Stimulated activated CD4-positive, alpha-beta T cell treated with anti-CD3 and anti-CD28 coated beads, Interleukin-2, amount 100 ng/mL, for 4 hours (primary cell): ENCODE data around the gene MYOG.

ENCODE experiments used
- DNase-seq: peaks from one replicate; pipeline ENCODE4 v3.0.0-alpha.2; 2020; ENCODE audit warnings: low read depth

Gene MYOG

DNA sequence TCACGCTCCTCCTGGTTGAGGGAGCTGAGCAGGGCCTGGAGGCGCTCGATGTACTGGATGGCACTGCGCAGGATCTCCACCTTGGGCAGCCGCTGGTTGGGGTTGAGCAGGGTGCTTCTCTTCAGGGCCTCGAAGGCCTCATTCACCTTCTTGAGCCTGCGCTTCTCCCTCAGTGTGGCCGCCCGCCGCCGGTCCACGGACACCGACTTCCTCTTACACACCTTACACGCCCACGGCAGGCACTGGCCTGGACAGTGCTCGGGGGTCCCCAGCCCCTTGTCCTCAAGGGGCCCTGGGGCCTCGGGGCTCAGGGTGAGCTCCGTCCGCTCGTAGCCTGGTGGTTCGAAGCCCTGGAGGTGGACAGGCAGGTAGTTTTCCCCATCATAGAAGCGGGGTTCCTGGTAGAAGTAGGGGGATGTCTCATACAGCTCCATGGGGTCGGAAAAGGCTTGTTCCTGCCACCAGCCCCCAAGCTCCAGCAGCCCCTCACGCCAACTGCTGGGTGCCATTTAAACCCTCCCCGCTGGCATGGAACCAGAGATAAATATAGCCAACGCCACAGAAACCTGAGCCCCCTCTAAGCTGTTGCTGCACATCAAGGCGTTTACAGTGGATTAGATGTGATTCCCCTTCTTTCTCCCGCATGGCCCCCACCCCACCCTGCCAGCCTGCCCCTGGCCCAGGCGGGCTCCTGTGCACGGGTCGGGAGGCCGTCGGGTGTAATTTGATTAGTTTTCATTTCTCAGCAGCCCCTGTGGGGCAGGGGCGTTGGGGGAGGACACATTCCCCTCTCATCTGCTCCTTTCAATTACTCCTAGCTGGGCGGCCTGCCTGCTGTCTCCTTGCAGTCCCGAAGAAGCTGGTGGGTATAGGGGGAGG lies at the start of gene MYOG:
MYOG (minus strand) TSS at position 485 of the 879 bp plus-strand sequence; CDS start at position 434, 51 bp downstream.
- no peak for DNase-seq

GRCh38 chr1:203133970-203134725 lies 48.3 kb upstream of the MYOG start:
- no peak for DNase-seq

- no peak for DNase-seq
Observed at GRCh38 chr1:203131548-203132200, 45.9 kb upstream of the MYOG start.

DNA sequence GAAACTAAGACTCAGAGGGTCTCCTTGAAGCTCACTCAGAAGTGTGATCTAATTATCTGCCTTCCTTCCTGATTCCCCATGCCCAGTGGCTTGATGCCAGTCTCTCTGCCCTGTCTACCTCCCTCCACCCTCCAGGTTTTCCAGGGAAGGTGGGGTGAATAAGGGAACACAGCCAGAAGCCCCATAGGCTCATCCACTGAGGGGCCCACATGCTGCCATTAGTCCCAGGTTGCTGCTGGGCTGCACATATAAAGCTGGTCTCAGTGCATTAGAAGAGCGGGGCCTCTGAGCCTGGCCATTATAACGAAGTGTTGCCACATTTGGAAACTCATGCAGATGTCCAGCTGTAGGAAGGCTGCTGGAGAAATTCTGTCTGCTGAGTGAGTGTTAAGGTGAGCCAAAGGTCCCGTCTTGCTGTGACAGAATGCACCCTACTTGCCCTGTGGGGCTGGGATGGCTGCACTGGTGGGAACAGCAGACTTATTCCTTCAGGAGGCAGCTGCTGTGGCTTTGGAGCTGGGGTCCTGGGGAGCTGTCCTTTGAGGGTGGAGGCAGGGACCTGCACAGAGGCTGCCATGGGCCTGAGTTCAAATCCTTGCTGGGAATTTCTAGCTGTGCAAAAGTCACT lies 44.7 kb upstream of the MYOG start:
- no peak for DNase-seq

DNA sequence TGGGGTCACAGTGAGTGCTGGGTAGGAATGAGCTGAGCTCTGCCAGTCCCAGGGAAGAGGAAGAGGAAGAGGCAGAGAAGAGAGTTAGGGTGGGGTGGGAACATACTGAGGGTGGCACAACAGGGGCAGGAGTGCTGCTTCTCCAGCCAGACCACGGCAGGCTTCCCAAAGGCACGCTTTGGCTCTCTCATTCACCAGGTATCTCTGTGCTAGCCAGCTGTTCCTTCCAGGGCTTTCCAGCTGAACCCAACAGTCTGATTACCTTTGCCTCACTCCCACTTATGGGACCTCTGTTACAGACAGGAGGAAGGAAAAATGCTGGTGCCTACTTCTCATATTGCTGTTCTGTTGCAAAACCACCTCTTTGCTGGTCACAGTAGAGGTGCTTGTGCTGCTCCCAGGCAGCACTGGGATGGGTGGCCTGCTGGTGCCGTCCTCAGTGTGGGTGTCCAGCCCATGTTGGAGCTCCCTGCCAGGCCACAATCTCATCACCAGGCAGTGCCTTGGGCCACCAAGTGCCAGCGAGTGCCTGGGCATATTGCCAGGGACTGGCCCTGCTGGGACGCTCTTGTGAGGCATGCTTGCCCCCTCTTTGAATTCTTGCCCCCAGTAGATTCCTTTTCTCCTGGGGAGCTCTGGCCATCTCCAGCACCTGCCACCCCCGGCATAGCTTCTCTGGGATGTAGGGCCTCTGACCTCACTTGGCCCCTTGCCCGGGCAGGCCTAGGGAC lies 43.9 kb upstream of the MYOG start:
- no peak for DNase-seq

DNA sequence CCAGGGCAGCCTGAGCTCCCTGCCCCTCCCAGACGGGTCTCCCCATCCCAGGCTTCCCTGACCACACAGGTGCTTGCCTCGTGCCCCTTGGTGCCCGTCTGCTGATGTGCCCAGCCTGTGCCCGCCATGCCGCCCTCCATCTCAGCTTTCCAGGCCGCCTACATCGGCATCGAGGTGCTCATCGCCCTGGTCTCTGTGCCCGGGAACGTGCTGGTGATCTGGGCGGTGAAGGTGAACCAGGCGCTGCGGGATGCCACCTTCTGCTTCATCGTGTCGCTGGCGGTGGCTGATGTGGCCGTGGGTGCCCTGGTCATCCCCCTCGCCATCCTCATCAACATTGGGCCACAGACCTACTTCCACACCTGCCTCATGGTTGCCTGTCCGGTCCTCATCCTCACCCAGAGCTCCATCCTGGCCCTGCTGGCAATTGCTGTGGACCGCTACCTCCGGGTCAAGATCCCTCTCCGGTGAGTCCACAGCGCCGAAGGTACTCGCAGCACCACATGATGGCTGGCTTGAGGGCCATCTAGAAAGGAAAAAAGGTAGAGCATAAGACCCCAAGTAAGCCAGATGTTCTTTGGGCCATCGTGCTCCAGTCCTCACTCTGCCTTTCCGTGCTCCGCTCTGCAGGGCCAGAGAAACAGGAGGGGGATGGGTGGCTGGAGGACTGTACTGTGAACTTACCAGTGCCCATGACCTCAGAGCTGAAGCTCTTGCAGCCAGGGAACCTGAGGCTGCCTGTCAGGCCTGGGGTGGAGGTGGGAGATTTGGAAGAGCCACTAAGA lies 43.1 kb upstream of the MYOG start:
- no peak for DNase-seq

- DNase-seq, result no peak
Observed at GRCh38 chr1:203128431-203128715, 42.6 kb upstream of the MYOG start.

DNA sequence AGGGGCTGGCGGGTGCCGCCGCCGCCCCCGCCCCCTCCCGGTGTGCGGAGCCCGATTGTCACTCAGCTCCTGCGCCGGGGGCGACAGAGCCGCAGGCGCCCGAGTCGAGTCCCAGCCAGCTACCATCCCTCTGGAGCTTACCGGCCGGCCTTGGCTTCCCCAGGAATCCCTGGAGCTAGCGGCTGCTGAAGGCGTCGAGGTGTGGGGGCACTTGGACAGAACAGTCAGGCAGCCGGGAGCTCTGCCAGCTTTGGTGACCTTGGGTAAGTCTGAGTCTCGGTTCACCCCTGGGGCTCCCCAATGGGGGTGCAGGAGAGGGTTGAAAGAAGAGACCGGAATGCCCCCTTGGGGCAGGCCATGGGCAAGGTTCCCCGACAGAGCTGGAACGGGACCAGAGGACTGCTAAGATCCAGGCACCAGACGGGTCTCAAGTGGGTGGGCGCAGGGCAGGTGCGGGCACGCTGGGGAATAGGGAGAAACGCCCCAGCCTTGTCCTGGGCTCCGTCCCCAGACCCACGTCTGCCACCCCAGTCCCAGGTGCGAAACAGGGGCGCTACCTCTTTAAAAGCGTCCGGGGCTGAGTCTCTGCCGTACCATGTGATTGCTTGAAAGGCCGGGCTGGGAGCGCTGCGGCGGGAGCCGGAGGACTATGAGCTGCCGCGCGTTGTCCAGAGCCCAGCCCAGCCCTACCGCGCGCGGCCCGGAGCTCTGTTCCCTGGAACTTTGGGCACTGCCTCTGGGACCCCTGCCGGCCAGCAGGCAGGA lies 42.0 kb upstream of the MYOG start, which contains the start of gene ADORA1:
ADORA1 (plus strand) TSS at position 61 of the 765 bp plus-strand sequence. CDS start 1,116 bp downstream, outside the sequence.
- DNase-seq, result no peak

DNA sequence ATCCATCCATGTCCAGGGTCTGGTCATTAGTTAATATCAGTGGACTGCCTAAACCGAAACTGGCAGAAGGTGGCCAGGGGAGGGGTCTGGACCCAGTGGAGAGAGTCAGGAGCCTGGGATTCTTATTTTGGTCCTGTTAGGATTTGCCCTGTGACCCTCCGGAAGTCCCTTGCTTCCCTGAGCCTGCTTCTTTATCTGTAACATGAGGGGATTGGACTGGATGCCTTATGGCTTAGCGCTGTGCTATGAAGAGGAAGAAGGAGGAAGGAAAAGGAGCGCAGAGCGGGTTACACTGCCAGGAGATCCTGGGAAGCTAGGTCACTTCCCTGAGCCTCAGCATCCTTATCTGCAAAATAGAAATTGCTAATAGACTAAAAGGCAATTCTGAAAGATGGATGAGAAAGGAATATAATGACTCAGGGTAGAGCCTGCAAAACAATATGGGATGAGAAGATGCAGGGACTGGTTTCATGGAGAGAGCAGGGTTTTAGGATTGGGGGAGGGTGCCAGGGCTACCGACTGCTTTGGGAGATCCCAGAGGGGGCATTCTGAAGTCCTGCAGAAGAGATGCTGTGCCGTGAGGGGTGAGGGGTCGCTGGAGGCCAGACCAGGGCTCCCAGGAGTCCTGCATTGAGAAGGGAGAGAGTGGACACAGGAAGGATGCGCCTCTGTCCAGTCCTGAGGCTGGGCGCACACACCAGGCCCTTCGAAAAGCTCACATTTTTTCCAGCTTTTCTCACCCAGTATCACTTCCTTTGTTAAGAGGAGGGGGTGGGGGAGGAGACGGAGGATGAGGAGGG lies 41.3 kb upstream of the MYOG start:
- DNase-seq, result no peak

GRCh38 chr1:203126151-203126865 lies 40.5 kb upstream of the MYOG start:
- DNase-seq, result no peak

DNA sequence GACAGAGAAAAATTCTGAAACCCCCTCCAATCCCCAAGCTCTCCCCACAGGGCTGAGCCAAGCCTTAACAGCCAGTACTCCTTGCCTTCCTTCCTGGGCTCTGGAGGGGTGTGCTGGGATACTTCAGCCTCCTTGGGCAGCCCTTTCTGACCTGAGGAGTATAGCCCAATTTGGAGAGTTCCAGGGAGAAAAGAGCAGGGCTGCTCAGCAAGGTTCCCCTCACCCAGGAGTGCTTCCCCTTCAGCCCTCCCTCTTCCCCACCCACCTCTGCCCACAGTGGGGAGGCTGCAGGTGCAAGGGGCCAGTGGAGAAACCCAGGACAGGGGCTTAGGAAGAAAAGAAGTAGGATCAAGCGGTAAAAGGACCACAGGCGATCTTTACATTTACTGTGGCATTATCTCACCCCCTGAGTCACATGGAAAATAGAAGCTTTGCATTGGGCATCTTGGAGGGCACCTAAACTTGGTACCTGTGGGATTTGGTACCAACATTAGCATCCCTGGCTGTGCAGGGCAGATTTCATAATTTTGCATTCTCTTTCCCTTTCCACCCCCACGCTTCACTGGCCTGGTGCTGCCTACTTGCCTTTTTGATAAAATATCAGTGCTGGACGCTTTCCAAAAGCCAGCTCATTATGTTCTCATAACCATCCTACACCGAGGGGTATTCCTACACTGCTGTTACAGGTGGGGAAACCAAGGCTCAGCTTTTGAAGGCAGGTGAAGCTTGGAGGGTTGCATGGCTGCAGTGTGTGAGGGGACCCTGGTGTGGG lies 38.9 kb upstream of the MYOG start:
- no peak for DNase-seq

- no peak for DNase-seq
Observed at GRCh38 chr1:203124011-203124410, 38.2 kb upstream of the MYOG start.

- DNase-seq, result no peak
Observed at GRCh38 chr1:203122159-203122558, 36.3 kb upstream of the MYOG start.

DNA sequence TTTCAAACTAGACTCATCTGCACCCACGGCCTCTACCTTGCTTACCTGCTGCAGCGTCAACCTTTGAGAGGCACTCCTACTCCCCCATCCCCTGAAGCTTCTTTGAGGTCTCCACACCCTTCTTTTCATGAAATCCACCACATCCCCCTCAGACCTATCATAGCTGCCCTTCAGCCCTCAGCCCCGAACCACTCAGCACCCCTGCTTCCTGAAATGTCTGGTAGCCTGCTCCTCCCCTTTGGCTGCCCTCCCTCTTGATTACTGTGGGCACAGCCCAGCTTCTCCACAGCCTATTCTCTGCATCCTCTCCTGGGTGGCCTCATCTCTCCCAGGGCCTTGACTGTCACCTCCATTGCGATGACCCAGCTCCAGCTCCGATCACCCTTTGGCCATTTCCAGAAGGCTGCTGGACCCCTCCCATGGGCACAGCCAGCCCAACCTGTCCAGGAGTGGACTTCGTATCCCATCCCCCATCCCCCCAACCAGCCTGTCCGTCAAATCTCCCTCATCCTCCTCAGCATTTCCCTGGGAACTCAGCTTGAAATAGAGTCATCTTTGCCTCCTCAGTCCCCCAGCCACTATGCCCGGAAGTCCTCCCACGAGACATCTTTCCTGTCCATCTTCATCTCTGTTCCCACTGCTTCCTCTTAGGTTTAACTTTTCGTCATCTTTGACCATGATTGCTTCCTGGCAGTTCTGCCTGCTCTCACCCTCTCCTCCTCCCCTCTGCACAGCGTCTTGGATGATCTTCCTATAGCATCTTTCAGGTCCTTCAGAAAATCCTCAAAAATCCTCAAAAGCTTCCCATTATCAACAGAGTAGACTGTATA lies 35.6 kb upstream of the MYOG start:
- DNase-seq, result no peak

DNA sequence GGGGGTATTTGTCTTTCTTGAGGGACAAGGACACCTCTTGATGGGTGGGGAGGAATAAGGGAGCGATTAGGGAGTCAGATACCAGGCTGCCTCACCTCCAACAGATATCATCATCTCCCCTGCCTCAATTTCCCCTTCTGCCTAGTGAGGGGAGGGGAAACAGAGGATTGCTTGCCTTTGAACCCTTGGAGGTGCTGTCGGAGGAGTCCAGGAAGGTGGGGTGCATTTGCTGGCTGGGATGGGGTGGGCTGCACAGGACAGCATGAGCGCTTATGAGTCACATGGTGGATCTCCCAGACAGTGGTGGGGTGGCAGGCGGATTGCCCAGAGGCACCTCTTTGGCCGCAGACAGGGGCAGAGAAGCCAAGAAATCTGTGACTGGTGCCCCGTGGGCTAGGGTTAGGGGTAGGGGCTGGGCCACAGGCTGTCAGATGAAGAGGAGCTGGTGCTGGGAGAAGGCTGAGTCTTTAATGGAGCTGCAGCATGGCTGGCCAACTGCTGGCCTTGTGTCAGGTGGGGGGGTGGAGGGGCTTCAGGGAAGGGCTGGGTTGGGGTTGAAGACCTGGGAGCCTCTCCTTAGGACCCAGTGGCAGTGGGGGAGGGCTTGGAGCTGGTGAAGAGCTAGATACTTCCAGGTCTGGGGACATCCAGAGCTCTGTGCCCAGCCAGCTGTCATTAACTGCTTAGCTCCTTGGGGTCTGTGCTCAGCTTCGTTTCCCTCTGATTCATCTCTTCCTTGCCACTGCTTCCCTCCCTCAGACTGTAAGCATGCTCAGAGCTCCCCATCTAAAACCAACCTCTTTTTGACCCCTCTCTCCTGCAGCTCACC lies 34.7 kb upstream of the MYOG start:
- no peak for DNase-seq
